NCI-H748 treated with DMSO at 0.1 percent for 48 hours (cell line): Measurements from ENCODE around the gene DMPK.
"Not testable (repeated sequence)": the region's sequence is repeated elsewhere in the genome, so short reads cannot be mapped to it uniquely, and the experiment has no call there.

Source experiments
- DNase-seq: peaks from one replicate; lab custom pipeline; 2025; lab: John Stamatoyannopoulos, UW

The DMPK gene

GRCh38 chr19:45745606-45746005 is 36.7 kb downstream of the DMPK start:
- DNase-seq: no peak

- DNase-seq: no peak
Observed at GRCh38 chr19:45742969-45743368, 39.3 kb downstream of the DMPK start.

DNA sequence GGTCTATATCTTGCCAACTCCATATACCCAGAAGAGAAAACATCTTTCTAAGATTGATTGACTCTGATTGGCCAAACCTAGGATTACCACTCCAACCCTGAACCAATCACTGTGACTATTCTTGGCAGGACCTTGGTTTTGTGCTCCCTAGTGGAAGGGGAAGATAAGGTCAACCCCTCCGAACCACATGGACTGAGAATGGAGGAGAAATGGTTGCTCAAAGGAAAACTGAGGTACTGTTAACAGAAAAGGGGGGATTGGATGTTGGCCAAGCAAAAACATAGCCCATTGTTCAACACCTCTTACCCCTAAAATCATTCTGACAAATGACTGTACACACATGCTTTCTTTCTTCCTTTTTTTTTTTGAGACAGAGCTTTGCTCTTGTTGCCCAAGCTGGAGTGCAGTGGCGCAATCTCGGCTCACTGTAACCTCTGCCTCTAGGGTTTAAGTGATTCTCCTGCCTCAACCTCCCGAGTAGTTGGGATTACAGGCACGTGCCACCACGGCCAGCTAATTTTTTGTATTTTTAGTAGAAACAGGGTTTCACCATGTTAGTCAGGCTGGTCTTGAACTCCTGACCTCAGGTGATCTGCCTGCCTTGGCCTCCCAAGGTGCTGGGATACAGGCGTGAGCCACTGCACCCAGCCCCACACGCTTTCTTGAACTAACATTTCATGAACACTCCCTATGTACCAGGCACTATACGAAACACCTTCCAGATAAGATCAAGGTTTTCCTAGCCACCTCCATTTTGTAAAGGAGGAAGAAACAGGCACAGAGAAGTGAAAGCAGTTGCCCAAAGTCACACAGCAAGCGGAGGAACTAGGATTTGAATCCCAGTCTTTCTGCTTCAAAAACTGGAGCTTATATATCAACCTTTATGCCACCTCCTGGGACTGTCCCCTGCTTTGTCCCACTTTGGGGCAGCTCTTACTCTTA is 42.5 kb downstream of the DMPK start:
- DNase-seq: no peak

DNA sequence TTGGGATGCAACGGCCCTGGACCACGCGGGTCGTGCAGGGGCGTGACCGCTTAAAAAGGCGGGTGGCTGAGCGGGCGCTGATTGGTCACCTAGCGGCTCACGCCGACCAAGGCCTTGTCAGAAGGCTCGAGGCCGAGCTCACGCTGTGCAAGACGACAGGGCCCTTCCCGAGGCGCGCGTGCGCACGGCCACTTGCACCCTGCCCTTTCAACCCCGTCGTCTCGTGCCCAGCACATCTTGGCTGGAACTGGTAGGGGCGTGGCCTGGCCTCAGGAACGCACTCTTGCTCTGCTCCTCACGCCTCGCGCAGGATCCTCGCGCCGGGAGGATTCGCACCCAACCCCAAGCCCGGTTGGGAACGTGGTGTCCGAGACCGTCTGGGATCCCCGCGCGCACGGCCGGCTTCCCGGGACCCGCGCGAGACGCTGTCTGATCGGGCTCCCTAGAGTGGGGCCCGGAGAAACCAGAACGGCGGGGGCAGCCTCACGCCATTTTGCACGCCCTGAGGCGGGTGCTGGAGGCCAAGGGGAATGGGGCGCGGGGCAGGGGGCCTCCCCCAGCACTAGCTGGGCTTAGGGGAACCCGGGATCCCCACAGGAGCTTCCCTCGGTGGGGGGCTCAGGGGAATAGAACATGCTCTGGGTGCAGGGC is 49.0 kb downstream of the DMPK start, which contains the start of gene MEIOSIN:
MEIOSIN (plus strand) TSS at position 280 of the 651 bp plus-strand sequence. CDS start 1,938 bp downstream, outside the sequence.
- DNase-seq: no peak

- DNase-seq: peak; percentile 99
Observed at GRCh38 chr19:45730368-45731288, 51.7 kb downstream of the DMPK start, which contains the start of gene FBXO46. Gene FBXO46, minus strand, starts transcription at chr19:45730896. Its CDS starts 17,401 bp downstream, at chr19:45713495.

DNA sequence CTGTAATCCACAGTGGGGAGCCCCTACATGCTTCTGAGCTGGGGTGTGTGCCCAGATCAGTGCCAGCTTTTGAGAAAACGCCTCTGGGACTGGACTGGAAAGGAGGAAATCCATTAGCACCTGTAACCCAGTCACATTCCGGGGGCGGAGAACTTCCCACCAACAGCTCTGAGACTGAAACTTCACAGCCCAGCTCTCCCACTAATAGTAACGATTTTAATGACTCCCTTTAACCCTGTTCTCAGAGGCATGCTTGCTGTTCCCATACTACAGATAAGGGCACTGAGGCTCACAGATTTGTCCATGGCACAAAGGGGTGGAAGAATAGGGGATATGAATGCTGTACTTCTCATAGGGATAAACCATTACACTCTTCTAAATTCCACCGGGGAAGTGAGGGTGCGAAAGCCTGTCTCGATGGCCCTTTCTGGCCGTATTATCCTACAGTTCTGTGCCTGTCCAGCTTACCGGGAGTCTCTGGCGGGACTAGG is 52.4 kb downstream of the DMPK start:
- no peak for DNase-seq

DNA sequence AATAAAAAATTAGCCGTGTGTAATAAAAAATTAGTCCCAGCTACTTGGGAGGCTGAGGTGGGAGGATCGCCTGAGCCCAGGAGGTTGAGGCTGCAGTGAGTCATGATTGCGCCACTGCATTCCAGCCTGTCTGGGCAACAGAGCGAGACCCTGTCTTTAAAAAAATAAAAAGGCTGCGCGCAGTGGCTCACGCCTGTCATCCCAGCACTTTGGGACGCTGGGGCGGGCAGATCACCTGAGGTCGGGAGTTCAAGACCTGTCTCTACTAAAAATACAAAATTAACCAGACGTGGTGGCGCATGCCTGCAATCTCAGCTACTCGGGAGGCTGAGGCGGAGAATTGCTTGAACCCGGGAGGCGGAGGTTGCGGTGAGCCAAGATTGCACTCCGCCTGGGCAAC is 53.6 kb downstream of the DMPK start:
- DNase-seq: not testable (repeated sequence)

- DNase-seq: not testable (repeated sequence)
Observed at GRCh38 chr19:45720065-45720464, 62.2 kb downstream of the DMPK start.
